ENCODE results near the gene CYREN.

The CYREN gene

GRCh38 chr7:135170274-135170997 lies at the start of gene CYREN:
Gene CYREN (minus strand): TSS chr7:135170707. CDS start chr7:135168922, 1,785 bp downstream.
- DNase-seq = peak; percentile 40 to 94 (median 88)

- DNase-seq = no peak
Measured at GRCh38 chr7:135217645-135218509, 47.4 kb upstream of the CYREN start.

DNA sequence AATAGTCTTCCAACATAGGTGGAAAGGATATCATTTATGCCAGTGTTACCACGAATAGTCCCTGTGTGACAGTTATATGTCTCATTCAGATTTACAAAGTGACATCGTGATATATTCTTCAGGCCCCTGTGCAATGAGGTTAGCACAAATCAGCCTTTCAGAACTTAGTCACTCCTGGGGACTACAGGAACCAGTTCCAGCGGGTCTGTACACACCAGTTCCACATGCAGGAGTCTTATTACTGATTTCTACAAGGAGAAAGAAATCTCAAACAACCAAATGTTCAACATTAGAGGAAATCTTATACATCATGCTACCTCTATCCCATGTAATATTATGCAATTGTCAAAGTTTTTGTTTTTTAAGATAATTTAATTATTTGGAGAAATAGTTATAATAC lies 45.2 kb upstream of the CYREN start:
- no peak for DNase-seq

DNA sequence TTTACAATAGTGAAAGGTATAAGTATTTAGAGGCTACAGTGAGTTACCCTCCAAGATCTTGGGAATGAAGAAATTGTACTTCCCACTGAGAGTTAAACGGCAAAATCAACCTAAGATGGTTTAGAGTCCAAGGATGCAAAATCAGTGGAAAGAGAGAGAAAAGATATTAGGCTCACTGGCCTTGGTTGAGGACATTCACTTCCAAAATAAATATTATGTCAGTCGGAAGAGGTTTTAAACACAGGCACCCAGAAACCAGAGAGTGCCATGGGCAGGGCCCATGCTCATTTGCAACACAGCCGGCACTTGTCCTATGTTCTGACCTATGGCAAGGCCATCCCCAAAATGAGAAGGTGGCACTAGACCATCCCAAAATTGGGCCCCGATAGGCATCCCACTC lies 44.7 kb upstream of the CYREN start:
- no peak for DNase-seq

GRCh38 chr7:135213831-135214230 lies 43.3 kb upstream of the CYREN start:
- no peak for DNase-seq

- DNase-seq = peak in 1 of 58 donors; percentile 8
Measured at GRCh38 chr7:135211946-135212685, 41.6 kb upstream of the CYREN start.

- peak; percentile 47 to 99 (median 95) for DNase-seq
Measured at GRCh38 chr7:135211179-135211945, 40.9 kb upstream of the CYREN start, which contains the start of gene WDR91. Gene WDR91 (minus strand): TSS chr7:135211526. CDS start chr7:135211502, 24 bp downstream.

DNA sequence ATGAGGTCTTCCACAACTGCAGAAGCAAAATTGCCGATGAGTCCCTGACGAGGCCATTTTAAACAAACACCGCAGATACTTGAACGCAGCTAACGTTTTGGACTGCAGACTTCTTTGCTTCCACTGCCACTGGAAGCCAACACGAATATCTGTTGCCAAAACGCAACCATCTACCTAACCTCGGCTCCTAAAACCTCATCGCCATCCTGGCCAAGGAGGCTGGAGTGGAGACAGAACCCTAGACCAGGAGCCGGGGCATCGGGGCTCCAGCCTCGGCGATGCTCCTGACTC lies 40.3 kb upstream of the CYREN start:
- peak in 4 of 58 donors; percentile 45 to 71 (median 58) for DNase-seq

DNA sequence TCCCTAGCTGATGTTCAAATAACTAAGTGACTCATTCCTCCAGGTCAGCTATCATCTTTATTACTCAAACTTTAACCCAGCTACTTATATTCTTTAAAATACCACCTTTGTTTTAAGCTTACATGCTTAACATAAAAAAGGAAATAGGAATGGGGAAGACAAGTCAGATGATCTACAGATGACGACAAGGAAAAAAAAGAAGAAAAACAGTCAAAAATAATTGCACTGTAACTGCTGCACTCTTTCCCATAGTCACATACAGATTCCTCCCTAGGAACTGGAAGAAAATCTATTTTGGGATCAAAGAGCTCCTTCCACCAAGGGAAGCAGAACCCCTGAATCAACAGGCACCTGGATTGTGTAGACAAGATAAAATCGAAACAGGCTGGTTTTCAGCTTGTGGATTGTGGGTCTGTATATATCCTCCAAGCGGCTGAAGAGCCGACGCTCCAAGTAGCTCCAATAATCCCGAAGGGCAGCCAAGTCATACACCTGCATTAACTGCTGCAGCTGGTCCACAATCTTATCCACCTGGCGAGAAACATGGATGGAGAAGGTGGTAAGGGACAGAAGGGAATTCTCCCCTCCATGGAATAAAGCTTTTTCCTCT lies 38.8 kb upstream of the CYREN start:
- no peak for DNase-seq

GRCh38 chr7:135208102-135208793 lies 37.7 kb upstream of the CYREN start:
- DNase-seq = no peak

DNA sequence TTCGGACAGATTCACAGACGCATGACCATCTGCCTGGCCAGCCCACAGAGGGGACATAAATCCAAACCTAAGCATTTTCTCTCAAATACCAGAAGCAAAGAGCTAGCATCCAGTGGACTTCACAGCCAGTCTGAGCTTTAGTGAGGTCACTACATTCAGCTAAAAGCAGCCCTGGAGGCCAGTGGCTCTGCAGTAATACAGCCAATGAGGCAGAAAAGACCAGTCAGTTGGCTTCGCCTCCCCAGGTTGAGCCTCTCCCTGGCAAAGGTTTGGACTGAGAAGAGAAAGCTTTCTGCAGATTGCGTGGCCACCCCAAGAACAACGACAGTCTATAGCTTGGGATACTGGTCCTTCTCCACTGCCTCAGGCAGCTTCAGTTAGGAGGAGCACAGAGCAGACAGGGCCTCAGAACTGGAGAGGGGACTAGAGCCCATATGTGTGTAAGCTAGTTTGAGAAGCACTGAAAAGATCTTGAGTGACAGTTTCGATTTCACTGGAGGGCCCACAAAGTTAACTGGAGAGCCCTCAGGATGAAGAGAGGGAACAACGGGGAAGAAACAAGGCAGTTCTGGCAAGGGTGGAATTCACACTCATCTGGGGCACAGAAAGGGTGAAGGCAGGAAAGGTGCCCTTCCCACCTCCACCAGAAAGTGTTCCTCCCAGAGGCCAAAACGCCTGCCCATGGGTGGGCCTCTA lies 37.0 kb upstream of the CYREN start:
- no peak for DNase-seq

DNA sequence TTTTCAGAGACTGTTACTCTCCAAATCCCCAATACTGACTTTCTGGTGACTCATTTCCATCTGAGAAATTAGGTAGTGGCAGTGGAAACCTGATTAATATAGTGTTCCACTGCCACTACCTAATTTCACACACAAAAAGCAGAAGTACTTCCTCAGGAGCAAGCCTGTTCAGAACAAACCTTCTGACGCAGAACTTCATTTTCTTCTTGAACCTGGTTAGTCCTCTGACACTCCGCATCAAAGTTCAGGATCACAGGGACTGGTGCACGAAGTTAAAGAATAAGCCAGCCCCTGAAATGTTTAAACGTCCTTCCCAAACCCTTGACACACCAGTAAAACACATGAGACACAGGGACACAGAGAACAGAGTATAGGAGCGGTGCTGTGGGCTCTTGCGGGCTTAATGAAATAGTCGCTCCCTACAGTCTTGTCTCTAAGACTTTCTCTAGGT lies 36.5 kb upstream of the CYREN start:
- DNase-seq = no peak

DNA sequence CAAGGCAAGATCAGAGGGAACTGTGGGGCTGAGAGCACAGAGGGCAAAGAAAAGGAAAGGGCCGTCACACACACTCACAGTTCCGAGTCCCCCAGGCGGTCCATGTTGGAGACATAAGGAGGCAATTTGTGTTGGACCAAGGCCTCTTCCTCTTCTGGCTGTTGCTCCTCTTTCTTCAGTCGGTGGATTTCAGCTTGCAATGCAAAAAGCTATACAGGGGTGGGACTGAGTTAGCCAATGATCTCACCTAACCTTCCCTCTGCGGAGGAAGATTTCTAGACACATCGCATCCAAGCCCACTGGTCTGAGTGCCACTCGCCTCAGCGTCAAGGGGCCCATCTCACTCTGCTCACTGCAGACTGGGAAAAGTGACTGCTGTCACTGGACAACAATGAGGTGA lies 35.3 kb upstream of the CYREN start:
- DNase-seq = peak in 2 of 58 donors; percentile 16 to 25

- DNase-seq = no peak
Measured at GRCh38 chr7:135204876-135205275, 34.4 kb upstream of the CYREN start.

- DNase-seq = no peak
Measured at GRCh38 chr7:135204341-135204749, 33.8 kb upstream of the CYREN start.

DNA sequence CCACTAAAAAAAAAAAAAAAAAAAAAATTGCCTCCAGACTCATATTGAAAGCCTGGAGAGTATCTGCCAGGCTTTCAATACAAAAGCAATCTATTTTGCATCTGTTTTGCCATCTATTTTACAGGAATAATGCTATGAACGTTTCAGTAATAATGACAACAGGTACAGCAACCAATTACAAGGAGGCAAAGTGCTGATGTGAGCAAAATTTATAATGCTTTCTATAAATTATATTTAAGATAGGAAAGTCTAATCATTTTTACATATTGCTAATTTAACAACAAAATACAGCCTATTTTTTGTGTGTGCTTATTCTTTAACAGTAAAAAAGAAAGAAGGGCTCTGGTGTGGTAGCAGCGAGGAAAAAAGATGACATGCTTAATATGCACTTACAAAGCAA lies 30.8 kb upstream of the CYREN start:
- no peak for DNase-seq

DNA sequence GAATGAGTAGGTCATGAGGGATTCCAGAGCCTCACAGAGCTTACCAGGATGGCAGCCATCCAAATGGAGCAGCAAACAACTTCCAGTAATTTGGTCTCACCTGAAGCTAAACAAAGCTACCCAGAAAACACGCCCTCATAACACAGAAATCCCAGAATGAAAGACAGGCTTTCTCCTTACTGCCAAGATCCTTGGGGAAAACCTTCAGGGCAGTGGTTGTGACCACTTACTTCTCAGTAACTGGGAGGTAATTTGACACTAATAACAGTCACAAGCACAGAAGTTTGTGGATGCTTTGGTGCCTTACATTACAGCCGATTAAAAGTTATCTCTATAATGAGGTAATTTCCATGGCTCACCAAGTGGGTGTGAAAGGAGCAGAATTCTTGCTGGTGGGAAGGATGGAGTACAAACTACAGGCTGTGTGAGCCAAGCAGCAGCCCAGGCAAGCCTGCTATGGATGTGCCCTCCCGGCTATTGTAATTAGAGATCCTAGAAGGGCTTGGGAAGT lies 30.4 kb upstream of the CYREN start:
- no peak for DNase-seq

DNA sequence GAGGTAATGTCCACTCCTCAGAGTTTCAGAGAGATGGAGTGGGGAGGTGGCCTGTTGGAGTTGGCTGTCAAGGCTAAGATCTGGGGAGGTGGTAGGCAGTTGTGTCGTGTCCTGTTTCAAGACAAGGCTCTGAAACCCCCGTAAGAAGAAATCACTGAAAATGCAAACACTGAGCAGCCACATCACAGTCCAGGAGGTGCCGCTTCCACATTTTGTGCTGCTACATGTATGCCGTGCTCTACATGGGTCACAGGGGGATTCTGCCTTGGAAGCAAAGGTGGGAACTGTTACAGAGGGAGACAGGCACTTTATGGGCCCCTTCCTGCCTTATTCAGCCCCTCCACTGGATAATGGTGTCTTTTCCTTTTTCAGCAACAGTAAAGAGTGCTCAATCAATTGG lies 28.9 kb upstream of the CYREN start:
- no peak for DNase-seq

Data from anterior cingulate cortex (tissue), 58 donors.